Hepatocyte (in vitro differentiated cells): ENCODE data around the gene RBM47. TPM values are rescaled to one million over a fixed set of nuclear protein-coding genes. Genes with fewer than 3 reads are reported as not detected.
"Not testable (repeated sequence)": the region's sequence is repeated elsewhere in the genome, so short reads cannot be mapped to it uniquely, and the experiment has no call there.

Source experiments
- DNase-seq: peaks from one replicate; pipeline ENCODE4 v3.0.0-alpha.2; 2016; ENCODE audit warnings: low spot score
- H2AFZ ChIP-seq: fragments of 200-600 bp; sonication (generic); 2 replicates; pipeline ENCODE4 v1.6.0; 2016; ENCODE audit warnings: antibody characterized with exemption, mild to moderate bottlenecking
- H3K27ac ChIP-seq: fragments of 200-600 bp; sonication (generic); 2 replicates; pipeline ENCODE4 v1.5.1; 2016; ENCODE audit warnings: mild to moderate bottlenecking
- H3K27me3 ChIP-seq: fragments of 200-600 bp; sonication (generic); 2 replicates; pipeline ENCODE4 v1.6.1; 2016
- H3K36me3 ChIP-seq: fragments of 200-600 bp; sonication (generic); replicated peaks from 2 replicates; pipeline ENCODE4 v1.5.1; 2016; ENCODE audit warnings: low read depth; ENCODE audit not compliant: insufficient read depth
- H3K4me1 ChIP-seq: fragments of 200-600 bp; sonication (generic); 2 replicates; pipeline ENCODE4 v1.5.1; 2016; ENCODE audit warnings: mild to moderate bottlenecking, moderate library complexity; ENCODE audit not compliant: insufficient read depth
- H3K4me2 ChIP-seq: fragments of 200-600 bp; sonication (generic); 2 replicates; pipeline ENCODE4 v1.6.0; 2016
- H3K4me3 ChIP-seq: fragments of 200-600 bp; sonication (generic); 2 replicates; pipeline ENCODE4 v1.5.1; 2016; ENCODE audit warnings: mild to moderate bottlenecking
- H3K79me2 ChIP-seq: fragments of 200-600 bp; sonication (generic); 2 replicates; pipeline ENCODE4 v1.6.0; 2017; ENCODE audit warnings: mild to moderate bottlenecking
- H3K9me2 ChIP-seq: fragments of 200-600 bp; sonication (generic); replicated peaks from 2 replicates; pipeline ENCODE4 v1.6.0; 2017; ENCODE audit warnings: mild to moderate bottlenecking; ENCODE audit not compliant: insufficient read depth
- H3K9me3 ChIP-seq: fragments of 200-600 bp; sonication (generic); 2 replicates; pipeline ENCODE4 v1.5.1; 2016; ENCODE audit warnings: low read depth, mild to moderate bottlenecking
- H4K20me1 ChIP-seq: fragments of 200-600 bp; sonication (generic); 2 replicates; pipeline ENCODE4 v1.6.0; 2016; ENCODE audit warnings: mild to moderate bottlenecking; ENCODE audit not compliant: insufficient read depth, poor library complexity, severe bottlenecking
- CTCF ChIP-seq: fragments of 200-600 bp; sonication (generic); IDR thresholded peaks from 2 replicates; pipeline ENCODE4 v1.5.1; 2016; ENCODE audit warnings: antibody characterized with exemption, mild to moderate bottlenecking; ENCODE audit not compliant: poor library complexity
- EZH2 ChIP-seq: fragments of 200-600 bp; sonication (generic); IDR thresholded peaks from 2 replicates; pipeline ENCODE4 v1.6.1; 2016; ENCODE audit warnings: antibody characterized with exemption, mild to moderate bottlenecking, borderline replicate concordance
- EZH2phosphoT487 ChIP-seq: fragments of 200-600 bp; sonication (generic); IDR thresholded peaks from one replicate; pipeline ENCODE4 v1.6.1; 2018; ENCODE audit warnings: antibody characterized with exemption, mild to moderate bottlenecking, low read depth, moderate library complexity; ENCODE audit not compliant: unreplicated experiment, severe bottlenecking
- WGBS: methylation state at CpG from one replicate; pipeline ENCODE4 v1.1.6; 2016; ENCODE audit warnings: low lambda C conversion rate; ENCODE audit errors: missing lambda C conversion rate; 5-methylcytosine and 5-hydroxymethylcytosine counted together
- polyA plus RNA-seq: library from polyadenylated mRNA; unstranded; fragments of >200 nt; fragmentation: Nextera tagmentation; extraction: Ambion mirVana; gene quantifications from 2 replicates; pipeline ENCODE4 v1.2.1, GENCODE V29; 2016
- total RNA-seq: library from RNA; depleted of rRNA; stranded (reverse); fragments of >200 nt; gene quantifications from 2 replicates; pipeline ENCODE4 v1.2.3, GENCODE V29; 2014

The RBM47 gene
- total and polyA plus RNA-seq, 2 experiments from 2014 or later: 49.8 to 137 TPM

DNA sequence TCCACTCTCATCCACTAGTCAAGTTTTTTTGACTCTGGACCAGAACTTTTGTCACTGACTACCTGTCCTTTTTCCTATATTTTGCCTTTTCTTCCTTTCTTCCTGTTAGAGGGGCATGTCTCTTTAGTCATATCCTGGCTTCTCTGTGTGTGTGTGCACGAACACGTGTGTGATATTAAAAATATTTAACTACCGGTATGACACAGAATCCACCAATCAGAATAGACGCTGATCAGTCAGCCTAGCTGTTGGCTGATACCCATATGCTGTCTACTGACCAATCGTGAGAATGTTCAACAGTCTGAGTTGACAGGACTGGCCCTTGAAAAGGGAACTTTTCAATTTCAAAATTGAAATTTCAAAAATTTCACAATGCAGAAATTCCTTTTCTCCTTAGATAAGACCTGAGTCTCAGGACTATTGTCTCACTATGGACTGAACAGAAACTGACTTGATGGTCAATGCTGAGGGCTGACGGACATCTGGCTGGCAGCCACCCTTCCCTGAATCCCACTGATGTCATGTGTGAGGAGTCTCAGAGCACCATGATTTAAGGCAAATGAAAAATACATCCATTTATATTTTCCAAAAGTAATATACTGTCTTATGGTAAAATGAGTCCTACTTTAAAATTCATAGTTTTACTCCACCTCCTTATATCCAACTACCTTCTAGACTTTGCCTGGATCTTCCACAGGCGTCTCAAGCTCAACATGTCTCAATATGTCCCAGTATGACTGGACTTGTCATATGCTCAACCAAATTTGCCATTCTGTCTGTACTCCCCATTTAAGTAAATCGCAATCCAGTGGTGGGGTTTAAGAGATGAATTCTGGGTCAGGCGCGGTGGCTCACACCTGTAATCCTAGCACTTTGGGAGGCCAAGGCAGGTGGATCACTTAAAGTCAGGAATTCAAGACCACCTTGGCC lies 216.5 kb downstream of the RBM47 start:
- Histone ChIP-seq H3K4me1 (peaks cover 10% of the 10 kb centered on the region), H3K4me3 (no peak overlapping the region), H3K9me2 (no peaks in the 10 kb centered on the region), H4K20me1 (no peaks in the 10 kb centered on the region), H2AFZ (no peak overlapping the region), H3K4me2 (no peak overlapping the region), H3K9me3 (no peaks in the 10 kb centered on the region), H3K36me3 (no peaks in the 10 kb centered on the region), H3K79me2 (no peaks in the 10 kb centered on the region), H3K27ac (no peak overlapping the region), H3K27me3 (no peaks in the 10 kb centered on the region)
- TF ChIP-seq EZH2 (no peak), CTCF (no peak), EZH2phosphoT487 (no peak)
- no peak for DNase-seq
- WGBS: 76% methylated on average over 10 of the region's 10 CpGs

- Histone ChIP-seq H3K79me2 (no peaks in the 10 kb centered on the region), H3K9me3 (no peaks in the 10 kb centered on the region), H3K36me3 (no peaks in the 10 kb centered on the region), H3K27me3 (no peaks in the 10 kb centered on the region), H3K4me2 (no peak overlapping the region), H3K27ac (no peak overlapping the region), H3K4me3 (no peak overlapping the region), H2AFZ (no peak overlapping the region), H3K9me2 (no peaks in the 10 kb centered on the region), H4K20me1 (no peaks in the 10 kb centered on the region), H3K4me1 (peaks cover 5% of the 10 kb centered on the region)
- 56% methylated on average over 1 of the region's 1 CpG for WGBS
- TF ChIP-seq CTCF: no peak
- no peak for TF ChIP-seq EZH2phosphoT487
- TF ChIP-seq EZH2: no peak
- no peak for DNase-seq
These were observed 217.3 kb downstream of the RBM47 start for GRCh38 chr4:40412388-40412787.

GRCh38 chr4:40409835-40410234 lies 219.8 kb downstream of the RBM47 start:
- H3K9me3 ChIP-seq: no peaks in the 10 kb centered on the region
- no peak for TF ChIP-seq CTCF
- no peak for TF ChIP-seq EZH2phosphoT487
- no peak for TF ChIP-seq EZH2
- no peaks in the 10 kb centered on the region for H3K79me2 ChIP-seq
- no peaks in the 10 kb centered on the region for H3K36me3 ChIP-seq
- peaks cover 11% of the 10 kb centered on the region for H3K4me1 ChIP-seq
- H3K9me2 ChIP-seq: no peaks in the 10 kb centered on the region
- DNase-seq: no peak
- no peak overlapping the region for H3K4me2 ChIP-seq
- H3K27me3 ChIP-seq: no peaks in the 10 kb centered on the region
- H4K20me1 ChIP-seq: no peaks in the 10 kb centered on the region
- WGBS: 81% methylated on average over 1 of the region's 1 CpG
- H2AFZ ChIP-seq: no peak overlapping the region
- H3K27ac ChIP-seq: no peak overlapping the region
- H3K4me3 ChIP-seq: no peak overlapping the region

DNA sequence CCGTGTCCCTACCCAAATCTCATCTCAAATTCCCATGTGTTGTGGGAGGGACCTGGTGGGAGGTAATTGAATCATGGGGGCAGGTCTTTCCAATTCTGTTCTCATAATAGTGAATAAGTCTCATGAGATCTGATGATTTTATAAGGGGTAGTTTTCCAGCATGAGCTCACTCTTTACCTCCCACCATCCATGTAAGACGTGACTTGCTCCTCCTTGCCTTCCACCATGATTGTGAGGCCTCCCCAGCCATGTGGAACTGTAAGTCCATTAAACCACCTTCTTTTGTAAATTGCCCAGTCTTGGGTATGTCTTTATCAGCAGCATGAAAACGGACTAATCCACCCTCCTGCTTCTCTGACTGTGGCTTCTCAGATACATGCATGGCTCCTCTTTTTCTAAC lies 222.2 kb downstream of the RBM47 start:
- H3K4me3 ChIP-seq, H3K9me3 ChIP-seq, H4K20me1 ChIP-seq, H3K4me2 ChIP-seq, H3K27me3 ChIP-seq, H2AFZ ChIP-seq, H3K27ac ChIP-seq, DNase-seq, H3K36me3 ChIP-seq, H3K79me2 ChIP-seq, H3K9me2 ChIP-seq: not testable (repeated sequence)
- peaks cover 29% of the 10 kb centered on the region for H3K4me1 ChIP-seq
- 87% methylated on average over 3 of the region's 3 CpGs for WGBS
